HG02840 (cell line): ENCODE results near the gene ZNF174.

ENCODE experiments used
- ATAC-seq: cut with Tn5 transposase; IDR thresholded peaks from one replicate; pipeline ENCODE4 v1.9.1; 2021; ENCODE audit warnings: mild to moderate bottlenecking, moderate library complexity, moderate number of reproducible peaks; ENCODE audit not compliant: unreplicated experiment, low FRiP score

Gene ZNF174

DNA sequence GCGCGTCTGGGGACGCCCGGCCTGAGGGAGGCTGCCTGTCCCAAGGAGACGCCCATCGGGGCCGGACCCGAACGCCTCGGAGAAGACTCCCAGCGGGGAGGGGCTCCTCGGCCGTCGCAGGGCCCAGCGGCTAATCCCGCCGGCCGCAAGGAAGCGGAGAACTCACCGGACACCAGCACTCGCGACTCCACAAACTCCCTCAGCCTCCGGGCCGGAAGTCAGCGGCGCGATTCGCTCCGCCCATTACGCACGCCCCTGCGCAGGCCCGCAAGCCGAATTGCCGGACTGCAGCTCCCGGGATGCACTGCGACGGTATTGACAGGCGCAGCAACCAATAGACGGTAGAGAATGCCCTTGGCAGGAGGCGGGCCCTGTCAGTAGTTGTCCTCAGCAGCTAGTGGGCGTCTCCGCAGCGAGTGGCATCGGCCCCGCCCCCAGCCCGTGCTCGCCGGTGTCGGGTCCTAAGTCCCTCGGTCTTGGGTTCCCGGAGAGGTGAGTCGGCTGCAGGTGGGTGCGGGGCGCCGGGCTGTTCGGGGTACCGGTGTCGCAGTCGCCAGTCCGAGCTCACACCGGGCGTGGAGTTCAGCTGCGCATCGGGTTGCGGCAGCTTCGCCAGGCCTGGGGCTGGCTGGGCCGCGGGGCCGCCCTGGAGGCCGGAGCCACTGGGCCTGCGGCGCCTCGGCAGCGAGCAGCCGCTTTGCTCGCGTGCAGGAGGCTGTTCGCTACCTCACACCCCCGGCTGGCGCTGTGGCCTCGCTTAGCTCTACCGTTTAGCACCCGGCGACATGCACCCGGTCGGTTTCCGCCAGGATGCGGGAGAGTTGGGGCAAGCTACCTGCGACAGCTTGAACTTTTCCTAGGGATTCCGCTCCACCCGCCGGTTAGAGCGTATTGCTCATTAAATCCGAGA lies at the start of gene ZNF174, which contains the start of gene ZSCAN32:
Gene ZNF174 (plus strand): TSS at position 437 of the 910 bp plus-strand sequence. CDS start 790 bp downstream, outside the sequence.
Gene ZSCAN32 (minus strand): TSS at position 226 of the 910 bp plus-strand sequence. CDS start 3,447 bp downstream, outside the sequence.
- peak; percentile 98 for ATAC-seq

DNA sequence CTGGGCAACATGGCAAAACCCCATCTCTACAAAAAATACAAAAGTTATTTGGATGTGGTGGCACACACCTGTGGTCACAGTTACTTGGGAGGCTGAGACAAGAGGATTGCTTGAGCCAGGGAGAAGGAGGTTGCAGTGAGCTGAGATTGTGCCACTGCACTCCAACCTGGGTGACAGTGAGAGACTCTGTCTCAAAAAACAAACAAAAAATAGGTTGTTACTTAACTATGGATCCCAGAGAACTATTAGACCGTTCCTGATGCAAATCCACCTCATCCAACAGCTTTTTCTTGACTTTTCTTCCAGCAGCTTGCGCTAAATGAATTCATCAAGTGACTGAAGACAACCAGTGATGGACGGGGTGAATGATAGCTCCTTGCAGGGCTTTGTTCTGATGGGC lies 45.4 kb upstream of the ZNF174 start, which contains the start of gene OR2C1:
Gene OR2C1 (plus strand): TSS at position 301 of the 400 bp plus-strand sequence. CDS start 52 bp downstream, at position 353.
- no peak for ATAC-seq

DNA sequence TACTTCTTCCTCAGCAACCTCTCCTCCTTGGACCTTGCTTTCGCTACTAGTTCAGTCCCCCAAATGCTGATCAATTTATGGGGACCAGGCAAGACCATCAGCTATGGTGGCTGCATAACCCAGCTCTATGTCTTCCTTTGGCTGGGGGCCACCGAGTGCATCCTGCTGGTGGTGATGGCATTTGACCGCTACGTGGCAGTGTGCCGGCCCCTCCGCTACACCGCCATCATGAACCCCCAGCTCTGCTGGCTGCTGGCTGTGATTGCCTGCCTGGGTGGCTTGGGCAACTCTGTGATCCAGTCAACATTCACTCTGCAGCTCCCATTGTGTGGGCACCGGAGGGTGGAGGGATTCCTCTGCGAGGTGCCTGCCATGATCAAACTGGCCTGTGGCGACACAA lies 44.9 kb upstream of the ZNF174 start:
- no peak for ATAC-seq

DNA sequence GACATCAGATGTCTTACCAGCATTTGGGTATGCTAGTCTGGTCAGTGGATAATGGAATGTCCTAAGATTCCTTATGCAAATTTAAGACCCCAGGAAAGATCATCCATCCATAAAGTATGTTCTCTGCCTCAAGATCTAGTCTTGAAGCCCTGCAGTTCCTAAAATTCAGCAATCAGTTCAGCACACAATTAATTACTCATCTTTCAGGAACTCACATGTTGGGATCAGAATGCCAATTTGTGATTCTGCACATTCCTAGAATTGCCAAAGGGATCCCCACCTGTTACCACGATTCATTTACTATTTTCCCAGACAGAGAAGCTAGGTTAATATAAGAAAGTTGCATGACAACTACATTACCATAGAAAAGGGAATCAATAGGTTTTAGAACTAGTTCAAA lies 42.1 kb upstream of the ZNF174 start:
- no peak for ATAC-seq

DNA sequence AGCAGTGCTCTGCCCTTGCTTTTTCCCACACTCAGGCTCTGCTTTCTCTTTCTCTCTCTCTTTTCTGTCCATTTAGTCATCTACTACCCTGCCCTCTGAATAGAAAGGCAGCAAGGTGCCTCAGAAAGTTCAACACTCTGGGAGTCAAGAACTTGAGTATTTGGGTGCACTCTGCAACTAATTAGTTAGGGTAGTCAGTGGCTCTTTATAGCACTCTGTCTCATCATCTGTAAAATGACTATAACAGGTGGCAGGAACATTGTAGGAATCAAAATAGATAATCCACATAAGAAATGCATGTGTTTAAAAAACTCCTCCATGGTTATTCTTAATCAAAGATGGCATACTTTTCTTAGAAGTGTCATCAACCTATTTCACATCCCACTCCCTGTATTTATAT lies 38.1 kb upstream of the ZNF174 start:
- ATAC-seq, result no peak

DNA sequence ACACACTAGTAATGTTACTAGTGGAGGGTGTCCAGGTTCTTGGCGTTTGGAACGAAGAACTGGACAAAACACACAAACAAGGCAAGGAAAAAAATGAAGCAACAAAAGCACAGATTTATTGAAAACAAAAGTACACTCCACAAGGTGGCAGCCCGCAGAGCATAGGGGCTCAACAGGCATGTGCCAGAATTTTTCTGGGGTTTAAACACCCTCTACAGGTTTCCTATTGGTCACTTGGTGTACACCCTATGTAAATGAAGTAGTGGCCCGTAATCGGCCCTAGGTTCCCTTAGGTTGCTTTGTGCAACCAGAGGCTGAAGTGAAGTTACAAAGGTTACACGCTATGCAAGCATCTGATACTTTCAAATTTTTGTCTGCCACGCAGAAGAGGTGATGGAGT lies 37.2 kb upstream of the ZNF174 start:
- ATAC-seq, result no peak

DNA sequence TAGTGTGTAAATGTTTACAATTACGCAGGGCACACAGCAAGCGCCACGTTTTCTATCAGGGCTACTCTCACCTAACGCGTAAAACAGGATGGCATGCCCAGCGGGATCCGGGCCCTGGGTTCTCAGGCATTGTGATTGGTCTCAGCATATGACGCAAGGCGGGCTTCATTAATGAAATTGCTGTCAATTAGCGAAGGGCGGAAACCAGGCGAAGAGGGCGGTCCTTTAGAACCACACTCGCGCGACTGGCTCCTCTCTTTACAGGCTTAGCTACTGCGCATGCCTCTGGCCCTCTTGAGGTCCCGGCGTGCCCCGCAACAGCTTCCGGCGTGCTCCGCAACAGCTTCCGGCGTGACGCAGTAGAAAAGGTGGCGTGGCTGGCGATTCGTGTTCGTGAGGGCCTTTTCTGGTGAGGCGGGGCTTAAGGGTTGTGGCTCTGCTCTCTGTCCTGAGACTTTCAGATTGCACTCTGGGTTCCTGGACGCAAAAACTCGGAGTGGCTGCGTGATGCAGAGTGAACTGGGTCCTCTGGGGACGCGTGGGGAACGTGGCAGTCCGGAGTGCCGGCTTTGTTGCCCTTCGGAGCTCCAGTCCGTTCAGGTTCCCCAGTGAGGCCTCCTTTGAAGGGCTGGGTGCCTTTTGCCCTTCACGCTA lies 36.1 kb upstream of the ZNF174 start:
- ATAC-seq, result no peak

DNA sequence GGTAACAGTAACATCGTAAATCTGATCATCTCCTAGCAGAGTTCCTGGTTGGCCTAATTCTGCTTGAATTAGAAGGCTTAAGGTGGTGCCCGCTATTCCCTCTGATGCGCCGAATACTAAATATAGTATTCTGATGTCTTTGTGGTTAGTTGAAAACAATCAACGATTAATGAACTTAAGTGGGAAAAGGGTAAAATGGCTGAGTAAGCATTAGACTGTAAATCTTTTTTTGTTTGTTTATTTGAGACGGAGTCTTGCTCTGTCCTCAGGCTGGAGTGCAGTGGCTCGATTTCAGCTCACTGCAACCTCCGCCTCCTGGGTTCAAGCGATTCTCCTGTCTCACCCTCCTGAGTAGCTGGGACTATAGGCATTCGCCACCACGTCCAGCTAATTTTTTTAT lies 31.9 kb upstream of the ZNF174 start:
- no peak for ATAC-seq

DNA sequence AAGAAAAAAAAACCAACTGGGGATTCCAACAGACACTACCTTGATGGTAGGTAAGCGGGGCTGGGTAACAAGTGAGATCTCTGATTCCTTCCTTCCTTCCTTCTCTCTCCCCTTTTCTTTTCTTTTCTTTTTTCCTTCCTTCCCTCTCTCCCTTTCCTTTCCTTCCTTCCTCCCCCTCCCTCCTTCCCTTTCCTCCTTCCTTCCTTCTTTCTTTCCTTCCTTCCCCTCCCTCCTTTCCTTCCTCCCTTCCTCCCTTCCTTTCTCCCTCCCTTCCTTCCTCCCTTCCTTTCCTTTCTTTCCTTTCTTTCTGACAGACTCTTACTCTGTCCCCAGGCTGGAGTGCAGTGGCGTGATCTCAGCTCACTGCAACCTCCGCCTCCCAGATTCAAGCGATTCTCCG lies 25.3 kb upstream of the ZNF174 start:
- ATAC-seq, result no peak

DNA sequence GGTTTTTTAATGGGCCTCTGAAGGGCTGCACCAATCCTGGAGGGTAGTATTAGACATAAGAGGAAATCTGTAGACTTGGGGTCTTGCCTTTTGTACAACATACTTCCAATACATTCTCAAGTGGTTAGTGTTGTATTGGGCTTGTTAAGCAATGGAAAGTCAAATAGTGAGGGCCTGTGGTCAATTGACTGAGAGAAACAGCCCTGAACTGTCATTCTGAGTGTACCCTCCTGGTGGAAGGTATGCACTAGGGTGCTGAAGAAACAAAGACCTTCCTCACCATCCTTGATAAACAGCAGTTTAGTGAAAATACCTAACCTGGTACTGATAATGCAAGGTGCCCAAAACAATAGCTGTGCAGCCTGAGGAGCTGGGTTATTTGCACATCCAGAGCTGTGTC lies 23.1 kb upstream of the ZNF174 start:
- no peak for ATAC-seq

DNA sequence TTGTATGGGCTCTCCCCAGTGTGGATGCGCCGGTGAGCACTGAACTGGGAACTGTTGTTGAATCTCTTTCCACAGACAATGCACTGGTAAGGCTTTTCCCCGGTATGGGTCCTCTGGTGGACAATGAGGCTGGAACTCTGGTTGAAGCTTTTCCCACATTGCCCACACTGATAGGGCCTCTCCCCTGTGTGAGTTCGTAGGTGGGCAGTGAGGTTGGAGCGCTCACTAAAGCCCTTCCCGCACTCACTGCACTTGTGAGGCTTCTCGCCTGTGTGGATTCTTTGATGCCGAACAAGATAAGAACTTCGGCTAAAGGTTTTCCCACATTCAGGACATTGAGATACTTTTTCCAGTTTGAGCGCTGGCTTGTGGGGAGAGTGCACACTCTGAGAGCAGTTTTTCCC lies 18.0 kb upstream of the ZNF174 start:
- no peak for ATAC-seq

DNA sequence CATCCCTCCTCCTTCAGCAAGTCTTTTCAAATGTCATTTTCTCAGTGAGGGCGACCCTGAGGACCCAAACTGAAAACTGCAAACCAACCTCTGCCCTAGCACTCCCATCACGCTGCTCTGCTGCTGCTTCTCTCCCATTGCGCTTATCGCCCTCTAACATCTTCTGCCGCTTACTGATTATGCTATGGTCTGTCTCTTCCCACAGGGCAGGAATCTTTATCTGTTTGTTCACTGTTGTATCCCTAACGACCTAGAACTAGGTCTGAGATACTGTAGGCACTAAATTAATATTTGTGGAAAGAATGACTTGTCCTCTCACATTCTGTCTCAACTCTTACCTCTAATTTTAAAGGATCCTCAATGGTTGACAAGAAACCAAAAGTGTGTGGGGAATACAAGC lies 12.7 kb upstream of the ZNF174 start:
- no peak for ATAC-seq

DNA sequence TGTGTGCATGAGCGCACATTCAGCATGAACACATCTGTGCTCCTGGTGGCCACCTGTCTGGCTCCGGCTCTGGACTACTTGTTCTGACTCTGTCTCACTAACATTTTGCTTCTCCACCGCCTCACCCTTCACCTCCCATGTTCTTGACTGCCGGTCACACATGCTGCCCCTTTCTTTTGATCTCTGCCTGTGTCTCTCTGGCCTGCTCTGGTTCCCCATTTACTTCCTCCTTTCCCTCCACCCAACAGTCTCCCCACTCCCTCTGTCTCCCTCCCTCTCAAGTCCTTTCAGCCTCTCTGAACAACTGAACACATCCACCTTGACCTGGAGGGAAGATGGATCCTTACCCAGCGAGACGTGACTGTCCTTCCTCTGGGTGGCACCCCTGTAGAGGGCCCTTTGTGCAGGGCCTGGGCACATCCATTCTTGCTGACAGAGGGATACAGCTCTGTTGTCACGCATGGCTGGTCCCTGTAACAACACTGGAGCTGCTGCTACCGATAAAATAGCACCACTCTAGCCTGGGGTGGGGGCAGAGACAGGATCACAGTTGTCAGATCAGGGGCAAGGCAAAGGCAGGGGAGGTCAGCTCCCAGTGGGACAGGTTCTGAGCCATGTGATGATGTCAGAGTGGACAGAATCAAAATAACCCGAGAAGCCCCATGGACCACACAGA lies 11.2 kb upstream of the ZNF174 start:
- no peak for ATAC-seq

DNA sequence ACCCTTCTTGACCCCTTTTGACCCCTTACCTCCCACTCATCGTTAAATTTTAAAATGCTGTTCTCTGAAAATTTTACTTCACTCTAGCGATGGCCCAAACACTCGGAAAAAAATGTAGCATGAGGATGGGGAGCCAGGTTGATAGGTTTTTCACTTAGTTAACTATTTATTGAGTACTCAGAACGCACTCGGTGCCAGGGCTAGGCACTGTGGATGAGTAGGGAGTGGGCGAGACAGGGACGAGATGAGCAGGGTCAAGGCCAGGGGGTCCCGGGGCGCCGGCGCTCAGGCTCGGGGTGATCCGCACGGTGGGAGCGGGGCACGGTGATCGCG lies 603 bp upstream of the ZNF174 start:
- ATAC-seq, result no peak

DNA sequence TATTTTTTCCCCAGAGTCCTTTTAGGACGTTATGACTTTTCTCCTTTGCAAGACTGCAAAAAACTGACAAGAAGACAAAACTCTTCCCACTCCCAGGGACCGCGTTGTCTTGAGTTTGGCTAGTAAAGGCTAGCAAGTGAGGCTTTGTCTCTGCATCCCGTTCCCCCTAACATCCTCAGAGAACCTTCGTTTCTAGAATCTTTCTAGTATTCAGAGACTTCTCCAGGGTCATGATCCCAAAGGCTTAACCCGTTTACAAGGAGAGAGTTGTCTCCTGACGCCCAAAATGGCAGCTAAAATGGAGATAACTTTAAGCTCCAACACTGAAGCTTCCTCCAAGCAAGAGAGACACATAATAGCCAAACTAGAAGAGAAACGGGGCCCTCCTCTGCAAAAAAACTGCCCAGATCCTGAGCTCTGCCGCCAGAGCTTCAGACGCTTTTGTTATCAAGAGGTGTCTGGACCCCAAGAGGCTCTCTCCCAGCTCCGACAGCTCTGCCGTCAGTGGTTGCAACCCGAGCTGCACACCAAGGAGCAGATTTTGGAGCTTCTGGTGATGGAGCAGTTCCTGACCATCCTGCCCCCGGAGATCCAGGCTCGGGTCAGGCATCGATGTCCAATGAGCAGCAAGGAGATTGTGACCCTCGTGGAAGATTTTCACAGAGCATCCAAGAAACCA lies 843 bp downstream of the ZNF174 start:
- no peak for ATAC-seq

DNA sequence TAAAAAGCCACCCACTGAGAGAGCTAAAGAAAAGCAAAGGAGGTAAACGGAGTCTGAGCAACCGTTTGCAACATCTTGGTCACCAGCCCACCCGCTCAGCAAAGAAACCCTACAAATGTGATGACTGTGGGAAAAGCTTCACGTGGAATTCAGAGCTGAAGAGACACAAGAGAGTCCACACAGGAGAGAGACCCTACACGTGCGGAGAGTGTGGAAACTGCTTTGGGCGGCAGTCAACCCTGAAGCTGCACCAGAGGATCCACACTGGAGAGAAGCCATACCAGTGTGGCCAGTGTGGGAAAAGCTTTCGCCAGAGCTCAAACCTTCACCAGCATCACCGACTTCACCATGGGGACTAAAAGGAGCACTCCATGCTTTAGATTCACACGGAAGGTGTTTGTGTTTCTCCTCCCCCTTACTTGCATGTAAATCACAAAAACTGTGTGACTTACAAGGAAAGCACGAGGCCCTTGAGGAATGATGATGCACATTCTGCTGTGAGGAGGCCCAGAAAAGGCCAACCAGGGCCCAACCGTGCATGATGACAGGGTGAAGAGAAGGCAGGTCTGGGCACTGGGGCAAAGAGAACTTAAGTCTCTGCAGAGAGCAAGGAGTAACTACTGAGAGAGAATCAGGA lies 7.7 kb downstream of the ZNF174 start:
- ATAC-seq, result no peak

DNA sequence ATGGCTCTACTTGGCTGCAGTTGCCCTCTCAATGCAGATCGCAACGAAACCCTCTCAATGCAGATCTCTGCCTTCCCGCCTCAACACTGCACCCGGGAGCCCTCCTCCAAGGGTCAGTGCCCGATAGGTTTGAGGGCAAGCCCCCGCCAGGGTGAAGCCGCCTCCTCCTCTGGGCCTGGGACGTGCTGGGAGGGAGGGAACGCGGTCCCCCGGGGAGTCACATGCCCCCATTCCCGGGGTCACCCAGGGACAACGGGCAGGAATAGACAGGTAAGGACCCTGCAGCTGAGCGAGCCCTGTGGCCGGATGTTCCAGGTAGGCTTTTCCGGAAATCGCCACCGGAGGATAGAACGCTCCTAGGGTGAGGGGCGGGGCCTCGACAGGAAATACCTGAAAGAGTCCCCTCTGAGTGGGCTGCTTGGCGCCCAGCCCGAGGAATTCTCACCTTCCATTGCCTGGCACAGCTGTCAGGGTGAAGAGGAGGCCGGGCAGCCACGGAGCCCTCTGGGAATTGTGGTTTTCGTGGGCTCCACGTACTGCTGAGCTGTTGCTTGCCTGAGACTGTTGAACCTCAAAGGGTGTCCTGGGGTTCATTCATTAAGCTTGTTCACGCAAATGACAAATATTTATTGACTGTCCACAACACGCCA lies 12.8 kb downstream of the ZNF174 start:
- ATAC-seq, result no peak

DNA sequence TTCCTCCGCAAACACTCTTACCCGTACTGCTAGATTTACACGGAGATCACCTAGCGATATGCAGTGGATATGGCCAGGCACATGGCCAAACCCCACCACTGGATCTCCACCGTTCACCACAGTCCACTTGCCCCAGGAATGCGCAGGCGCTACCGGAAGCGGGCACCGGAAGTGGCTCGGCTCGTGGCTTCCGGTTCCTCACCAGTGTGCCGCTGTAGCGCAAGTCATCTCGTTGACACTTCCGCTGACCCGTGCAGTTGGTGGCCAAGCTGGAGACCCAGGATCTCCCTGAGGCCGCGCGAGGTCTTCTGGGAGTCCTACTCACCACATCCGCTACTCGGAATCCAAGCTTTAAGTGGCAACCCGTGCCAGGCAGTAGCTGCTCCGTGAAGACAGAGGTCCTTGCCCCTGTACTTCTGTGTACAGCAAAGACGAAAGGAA lies 30.8 kb downstream of the ZNF174 start:
- ATAC-seq, result no peak

DNA sequence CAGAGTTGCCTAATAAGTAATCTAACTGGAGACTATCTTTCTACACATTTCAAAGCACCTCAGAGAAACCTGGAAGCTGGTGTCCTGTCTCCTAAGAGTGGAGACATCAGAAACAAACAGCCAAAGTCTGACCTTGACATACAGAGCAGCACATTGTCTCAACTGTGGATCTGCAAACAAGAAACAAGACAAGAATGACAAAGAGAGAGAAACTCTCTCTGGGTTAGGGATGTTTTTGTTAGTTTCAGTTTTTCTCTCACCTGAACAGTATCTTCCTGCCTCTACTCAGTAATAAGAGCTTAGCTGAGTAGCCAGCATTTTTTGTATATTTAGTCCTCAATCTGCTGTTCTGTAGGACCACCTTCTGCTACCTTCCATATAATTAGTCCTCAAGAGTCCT lies 33.4 kb downstream of the ZNF174 start:
- ATAC-seq, result no peak

DNA sequence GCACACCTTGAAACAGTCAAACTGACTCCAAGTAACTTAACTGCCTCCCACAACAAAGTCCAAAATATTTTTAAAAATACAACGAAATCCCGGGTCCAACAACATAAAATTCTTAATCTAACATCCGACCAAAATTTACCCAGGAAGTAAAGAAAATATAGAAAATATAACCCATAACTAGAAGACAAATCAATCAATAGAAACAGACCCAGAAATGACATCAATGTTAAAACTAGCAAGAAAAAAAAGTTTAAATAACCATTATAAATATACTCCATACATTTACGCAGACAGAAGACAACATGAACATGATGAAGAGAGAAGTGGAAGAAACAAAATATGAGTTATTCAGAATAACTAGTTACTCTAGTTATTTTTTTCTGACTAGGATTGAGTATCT lies 38.6 kb downstream of the ZNF174 start:
- ATAC-seq, result no peak
